Osteoblast (primary cell): ENCODE measurements around the gene AMPD3. TPM values are rescaled to one million over a fixed set of nuclear protein-coding genes. Genes with fewer than 3 reads are reported as not detected.

Experiments
- DNase-seq: peaks from one replicate; pipeline ENCODE4 v3.0.0; 2011; ENCODE audit warnings: low spot score, mixed read lengths; ENCODE audit not compliant: insufficient read length; ENCODE audit errors: missing footprints
- H2AFZ ChIP-seq: 2 replicates; pipeline ENCODE4 v1.6.0; 2011; ENCODE audit warnings: mild to moderate bottlenecking, low read length
- H3K27ac ChIP-seq: 2 replicates; pipeline ENCODE4 v1.5.1; 2011; ENCODE audit warnings: mild to moderate bottlenecking, low read depth, low read length, moderate library complexity
- H3K27me3 ChIP-seq: 2 replicates; pipeline ENCODE4 v1.6.0; 2012; ENCODE audit warnings: mild to moderate bottlenecking, control low read depth, inconsistent platforms, low read length, moderate library complexity; ENCODE audit not compliant: insufficient read depth
- H3K36me3 ChIP-seq: 2 replicates; pipeline ENCODE4 v1.5.1; 2011; ENCODE audit warnings: mild to moderate bottlenecking, low read length, control low read depth, moderate library complexity; ENCODE audit not compliant: insufficient read depth
- H3K4me1 ChIP-seq: 2 replicates; pipeline ENCODE4 v1.5.1; 2011; ENCODE audit warnings: mild to moderate bottlenecking, low read length, control low read depth, moderate library complexity; ENCODE audit not compliant: insufficient read depth
- H3K4me2 ChIP-seq: 2 replicates; pipeline ENCODE4 v1.6.0; 2011; ENCODE audit warnings: mild to moderate bottlenecking, low read length; ENCODE audit not compliant: insufficient read depth
- H3K4me3 ChIP-seq: fragments of 200-600 bp; sonication (generic); 3 replicates; pipeline ENCODE4 v1.5.1; 2012; ENCODE audit warnings: mild to moderate bottlenecking, low read length, inconsistent platforms; ENCODE audit not compliant: insufficient read depth
- H3K79me2 ChIP-seq: 2 replicates; pipeline ENCODE4 v1.6.0; 2012; ENCODE audit warnings: mild to moderate bottlenecking, low read length, control low read depth, inconsistent platforms; ENCODE audit not compliant: insufficient read depth
- H3K9me3 ChIP-seq: 2 replicates; pipeline ENCODE4 v1.5.1; 2011; ENCODE audit warnings: low read depth, low read length, control low read depth
- H4K20me1 ChIP-seq: 2 replicates; pipeline ENCODE4 v1.6.0; 2012; ENCODE audit warnings: mild to moderate bottlenecking, low read length, control low read depth; ENCODE audit not compliant: insufficient read depth
- CTCF ChIP-seq: IDR thresholded peaks from 2 replicates; pipeline ENCODE4 v1.5.1; 2011; ENCODE audit warnings: mild to moderate bottlenecking, low read depth, low read length, moderate library complexity; ENCODE audit errors: extremely low read depth
- total RNA-seq: library from RNA; depleted of rRNA; stranded (reverse); fragments of >200 nt; gene quantifications from 2 replicates; pipeline ENCODE4 v1.2.3, GENCODE V29; 2012

The AMPD3 gene
- total RNA-seq: 3.6 and 5.6 TPM in 2 replicates

- Histone ChIP-seq H3K4me1 (peaks cover 28% of the 10 kb centered on the region), H3K4me2 (peak within 1 kb of the TSS; percentile 84), H3K4me3 (peak within 1 kb of the TSS; percentile 54), H3K36me3 (no peaks in the 10 kb centered on the region), H3K79me2 (peaks cover 17% of the 10 kb centered on the region), H2AFZ (peak within 1 kb of the TSS; percentile 79), H3K27ac (peak within 1 kb of the TSS; percentile 93), H3K27me3 (no peaks in the 10 kb centered on the region), H4K20me1 (no peaks in the 10 kb centered on the region), H3K9me3 (no peaks in the 10 kb centered on the region)
- DNase-seq: peak; percentile 98
- no peak for TF ChIP-seq CTCF
These were observed at the start of gene AMPD3 for GRCh38 chr11:10454878-10455631. AMPD3 (plus strand) TSS chr11:10455264; CDS start chr11:10461520, 6,256 bp downstream.

- Histone ChIP-seq H3K79me2 (no peaks in the 10 kb centered on the region), H3K4me1 (peaks cover 17% of the 10 kb centered on the region), H3K36me3 (no peaks in the 10 kb centered on the region), H3K9me3 (no peaks in the 10 kb centered on the region), H3K4me3 (no peak overlapping the region), H3K27me3 (no peaks in the 10 kb centered on the region), H4K20me1 (no peaks in the 10 kb centered on the region), H3K4me2 (peak overlapping the region; percentile 47), H3K27ac (peak overlapping the region; percentile 40), H2AFZ (no peak overlapping the region)
- peak; percentile 82 for TF ChIP-seq CTCF
- DNase-seq: peak; percentile 76
These were observed 49.0 kb upstream of the AMPD3 start for GRCh38 chr11:10405865-10406592.

GRCh38 chr11:10407055-10407454, 48.0 kb upstream of the AMPD3 start:
- Histone ChIP-seq H3K4me2 (peak overlapping the region; percentile 33), H2AFZ (peak overlapping the region; percentile 17), H3K4me3 (no peak overlapping the region), H4K20me1 (no peaks in the 10 kb centered on the region), H3K36me3 (no peaks in the 10 kb centered on the region), H3K79me2 (no peaks in the 10 kb centered on the region), H3K9me3 (no peaks in the 10 kb centered on the region), H3K27ac (no peak overlapping the region), H3K4me1 (peaks cover 17% of the 10 kb centered on the region), H3K27me3 (no peaks in the 10 kb centered on the region)
- TF ChIP-seq CTCF: no peak
- no peak for DNase-seq
